Jurkat, Clone E6-1 (cell line): ENCODE results near the gene PLXNA4.

ENCODE experiments used
- DNase-seq: peaks from one replicate; pipeline ENCODE4 v3.0.0-alpha.2; 2011; ENCODE audit warnings: low read depth, low spot score
- H3K4me3 ChIP-seq: 2 replicates; pipeline ENCODE4 v1.5.1; 2011; ENCODE audit warnings: mild to moderate bottlenecking, low read length, control low read depth, moderate library complexity

Gene PLXNA4

GRCh38 chr7:132518102-132518838, 58.0 kb downstream of the PLXNA4 start:
- no peak overlapping the region for H3K4me3 ChIP-seq
- peak; percentile 40 for DNase-seq

GRCh38 chr7:132516042-132516840, 60.0 kb downstream of the PLXNA4 start:
- no peak for DNase-seq
- no peak overlapping the region for H3K4me3 ChIP-seq

DNA sequence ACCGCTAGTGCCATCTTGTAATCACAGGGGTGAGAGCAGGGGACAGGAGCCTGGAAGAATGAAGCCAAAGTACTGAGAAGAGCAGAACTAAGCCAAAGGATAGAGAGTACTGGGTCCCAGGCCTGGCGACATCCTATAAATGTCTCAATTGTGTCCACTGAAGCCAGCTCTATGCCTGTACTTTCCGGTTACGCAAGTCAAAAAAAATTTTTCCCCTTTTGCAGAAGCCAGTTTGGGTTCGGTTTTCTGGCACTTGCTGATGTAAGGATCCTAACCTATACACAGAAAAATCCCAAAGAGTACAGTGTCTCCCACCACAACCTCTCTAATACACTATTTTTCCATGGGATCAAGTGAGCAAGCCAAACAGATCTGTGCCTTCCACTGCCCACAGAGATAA, 61.1 kb downstream of the PLXNA4 start:
- no peak overlapping the region for H3K4me3 ChIP-seq
- DNase-seq = no peak

GRCh38 chr7:132514430-132514829, 61.8 kb downstream of the PLXNA4 start:
- DNase-seq = no peak
- no peak overlapping the region for H3K4me3 ChIP-seq

DNA sequence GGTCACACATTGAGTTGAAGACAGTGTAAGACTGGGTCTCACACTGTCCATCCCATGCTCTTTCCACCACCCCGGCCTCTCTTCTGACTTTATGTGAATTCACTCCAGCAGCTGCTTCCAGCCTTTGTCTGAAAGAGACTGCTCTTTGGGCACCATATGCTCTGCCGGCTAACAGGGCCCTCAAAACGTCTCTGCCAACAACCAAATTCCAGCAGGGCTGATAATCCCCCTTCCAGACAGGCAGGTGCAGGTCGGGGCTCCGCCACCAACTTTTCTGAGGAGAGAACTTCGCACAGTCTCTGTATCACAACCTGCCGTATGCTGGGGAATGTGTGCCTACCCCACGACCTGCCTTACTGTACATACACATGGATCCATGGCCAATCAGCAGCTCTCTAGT, 64.3 kb downstream of the PLXNA4 start:
- no peak for DNase-seq
- no peak overlapping the region for H3K4me3 ChIP-seq

DNA sequence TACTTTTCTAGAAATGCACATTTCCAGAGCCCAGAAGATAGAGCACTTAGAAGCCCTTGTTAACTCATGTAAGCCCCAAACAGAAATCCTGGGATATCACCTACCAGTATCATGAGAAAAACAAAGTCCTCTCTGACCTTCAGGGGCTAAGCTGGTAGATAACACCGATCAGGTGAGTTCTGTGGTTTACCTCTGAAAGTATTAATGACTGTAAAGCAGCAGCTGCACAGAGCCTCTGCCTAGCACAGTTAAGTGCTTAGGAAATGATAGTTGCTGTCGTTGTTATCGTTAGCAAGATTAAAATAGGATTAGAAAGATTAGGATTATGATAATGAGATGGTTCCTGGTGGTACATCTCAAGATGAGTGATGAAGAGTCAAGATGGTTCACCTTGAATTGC, 64.9 kb downstream of the PLXNA4 start:
- no peak for DNase-seq
- H3K4me3 ChIP-seq = no peak overlapping the region

- no peak overlapping the region for H3K4me3 ChIP-seq
- no peak for DNase-seq
Measured at GRCh38 chr7:132509643-132510042, 66.6 kb downstream of the PLXNA4 start.

DNA sequence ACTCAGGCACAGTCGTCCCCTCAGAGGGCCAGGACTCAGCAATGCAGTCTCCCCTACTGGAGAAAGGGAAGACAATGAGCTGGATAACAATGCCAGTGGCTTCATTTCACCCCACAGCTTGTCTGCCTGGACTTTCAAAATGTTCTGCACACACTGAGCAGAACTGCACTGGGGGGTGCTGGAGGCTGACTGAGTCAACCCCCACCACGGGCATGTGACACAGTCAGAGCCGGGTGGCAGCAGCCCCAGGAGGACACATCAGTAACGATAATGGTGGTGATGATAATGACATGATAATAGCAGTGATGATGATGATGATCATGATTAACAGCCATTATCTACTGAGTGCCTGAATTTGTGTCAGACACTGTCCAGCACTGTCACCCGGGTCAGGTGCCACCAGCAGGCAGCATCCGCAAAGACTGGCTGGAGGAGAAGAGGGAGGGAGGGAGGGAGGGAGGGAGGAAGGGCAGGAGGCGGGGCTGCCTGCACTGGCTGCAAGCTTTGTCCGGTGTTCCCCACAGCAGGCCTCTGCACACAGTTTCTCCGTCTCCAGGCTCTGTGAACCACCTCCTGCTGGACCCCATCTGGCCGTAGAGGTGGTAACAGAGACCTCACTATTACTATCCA, 67.4 kb downstream of the PLXNA4 start:
- no peak for DNase-seq

DNA sequence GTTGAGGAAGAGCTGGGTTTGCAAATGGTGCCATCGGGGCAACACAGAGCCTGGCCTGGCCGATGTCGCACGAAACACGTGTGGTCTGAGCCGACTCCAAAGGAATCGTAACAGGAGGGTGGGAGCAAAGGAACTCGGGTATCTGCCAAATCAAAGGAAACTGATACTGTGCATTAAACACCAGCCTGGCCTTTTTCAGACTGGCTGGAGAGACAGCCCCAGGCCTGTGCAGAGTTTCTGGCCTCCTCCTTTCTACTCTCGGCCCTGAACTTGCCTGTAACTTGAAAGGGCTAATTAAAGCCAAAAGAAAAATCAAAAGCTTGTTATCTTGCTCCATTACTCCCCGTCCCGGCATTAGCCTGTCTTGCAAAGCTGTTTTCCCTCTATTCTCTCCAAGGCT, 71.4 kb downstream of the PLXNA4 start:
- DNase-seq = no peak
- H3K4me3 ChIP-seq = no peak overlapping the region

More for the DNA sequence above, 67.4 kb downstream of the PLXNA4 start:
- H3K4me3 ChIP-seq = no peak overlapping the region

DNA sequence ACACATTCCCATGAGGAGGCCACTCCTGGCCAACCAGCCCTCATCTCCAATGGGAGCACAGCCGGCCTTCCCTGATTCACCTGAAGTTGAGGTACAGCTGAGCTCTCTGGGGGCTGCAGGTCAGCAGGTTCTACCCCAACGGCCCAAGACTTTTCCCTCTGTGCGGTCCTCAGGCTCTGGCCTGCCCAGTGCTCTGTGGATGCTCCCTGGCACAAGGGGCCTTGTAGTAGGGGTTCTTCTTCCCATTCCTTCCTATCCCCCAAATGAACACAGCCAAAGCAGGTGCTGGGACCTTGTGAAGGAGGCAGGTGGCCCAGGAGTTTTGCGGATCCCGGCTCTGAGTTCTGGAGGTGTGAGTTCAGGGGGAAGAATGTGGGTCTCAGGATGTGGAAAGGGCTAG, 72.2 kb downstream of the PLXNA4 start:
- H3K4me3 ChIP-seq = no peak overlapping the region
- DNase-seq = no peak

DNA sequence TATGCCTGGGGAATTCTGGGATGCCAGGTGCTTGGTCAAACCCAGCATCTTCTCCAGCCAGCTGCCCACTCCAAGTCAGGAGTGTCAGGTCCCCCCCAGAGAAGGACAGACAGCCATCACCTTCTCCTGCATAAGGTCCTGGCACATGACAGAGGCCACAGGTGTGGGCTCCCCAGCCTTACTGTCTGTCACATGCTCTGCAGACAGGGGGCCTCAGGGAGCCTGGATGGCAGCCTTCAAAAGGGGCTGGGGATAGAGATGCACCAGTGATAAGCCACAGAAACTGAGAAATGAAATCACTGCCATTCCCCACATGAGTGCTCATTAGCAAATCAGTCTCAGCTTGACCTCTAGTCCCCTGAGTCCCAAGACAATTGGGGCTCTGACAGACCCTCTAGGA, 72.9 kb downstream of the PLXNA4 start:
- no peak for DNase-seq
- no peak overlapping the region for H3K4me3 ChIP-seq

- H3K4me3 ChIP-seq = no peak overlapping the region
- no peak for DNase-seq
Measured at GRCh38 chr7:132501956-132502355, 74.3 kb downstream of the PLXNA4 start.

DNA sequence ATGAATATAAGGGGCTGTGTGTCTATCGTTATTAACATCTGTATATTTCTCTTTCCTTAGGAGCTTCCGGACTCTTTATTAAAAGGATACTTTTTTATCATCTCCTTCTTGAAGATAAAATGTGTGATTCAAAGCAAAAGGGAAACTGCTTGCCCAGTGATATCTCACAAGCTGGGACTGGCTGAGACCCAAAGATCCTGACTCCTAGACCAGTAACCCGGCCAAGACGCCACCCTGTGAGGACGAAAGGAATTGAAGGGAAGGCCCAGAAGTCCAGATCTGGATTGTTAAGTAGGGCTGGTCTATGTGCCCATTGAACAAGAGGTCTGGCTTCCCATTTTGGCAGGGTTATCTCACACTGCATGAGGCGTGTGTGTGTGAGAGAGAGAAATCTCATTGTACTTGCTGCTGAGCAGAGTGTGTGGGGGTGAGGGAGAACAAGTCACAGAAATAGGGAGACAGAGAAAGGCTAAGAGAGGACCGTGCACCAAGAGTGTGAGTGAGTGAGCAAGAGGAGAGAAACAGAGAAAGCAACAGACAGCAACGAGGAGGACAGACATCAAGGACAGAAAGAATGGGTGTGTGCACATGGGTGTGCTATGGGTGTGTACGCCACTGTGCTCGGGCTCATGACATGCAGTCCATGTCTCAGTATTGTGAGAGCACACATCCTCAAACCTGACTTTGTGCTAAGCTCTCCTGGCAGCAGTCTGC, 75.4 kb downstream of the PLXNA4 start:
- no peak for DNase-seq

GRCh38 chr7:132499487-132499886, 76.8 kb downstream of the PLXNA4 start:
- DNase-seq = no peak
- H3K4me3 ChIP-seq = no peak overlapping the region

More for the DNA sequence above, 75.4 kb downstream of the PLXNA4 start:
- H3K4me3 ChIP-seq = no peak overlapping the region

DNA sequence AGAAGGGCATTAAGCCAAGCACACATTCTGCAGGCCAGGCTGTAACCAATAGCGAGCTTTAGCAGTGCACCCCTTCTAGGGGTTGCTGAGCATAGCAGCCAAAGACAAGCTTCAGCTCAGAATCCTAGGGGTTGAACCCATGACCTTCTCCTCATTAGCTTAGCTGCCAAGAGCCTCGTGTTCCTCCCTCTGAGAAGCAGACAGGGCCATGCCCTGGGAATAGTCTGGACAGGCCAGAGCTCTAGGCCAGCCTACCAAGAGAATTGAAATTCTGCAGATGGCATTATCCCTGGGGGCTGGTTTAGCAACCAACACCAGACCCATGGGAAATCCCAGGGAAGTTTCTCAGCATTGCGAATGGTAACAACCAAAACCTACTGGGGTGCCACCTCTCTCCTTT, 77.2 kb downstream of the PLXNA4 start:
- DNase-seq = no peak
- no peak overlapping the region for H3K4me3 ChIP-seq

GRCh38 chr7:132498319-132498718, 78.0 kb downstream of the PLXNA4 start:
- no peak overlapping the region for H3K4me3 ChIP-seq

GRCh38 chr7:132497098-132497497, 79.2 kb downstream of the PLXNA4 start:
- no peak overlapping the region for H3K4me3 ChIP-seq
- no peak for DNase-seq

More at GRCh38 chr7:132498319-132498718, 78.0 kb downstream of the PLXNA4 start:
- no peak for DNase-seq

DNA sequence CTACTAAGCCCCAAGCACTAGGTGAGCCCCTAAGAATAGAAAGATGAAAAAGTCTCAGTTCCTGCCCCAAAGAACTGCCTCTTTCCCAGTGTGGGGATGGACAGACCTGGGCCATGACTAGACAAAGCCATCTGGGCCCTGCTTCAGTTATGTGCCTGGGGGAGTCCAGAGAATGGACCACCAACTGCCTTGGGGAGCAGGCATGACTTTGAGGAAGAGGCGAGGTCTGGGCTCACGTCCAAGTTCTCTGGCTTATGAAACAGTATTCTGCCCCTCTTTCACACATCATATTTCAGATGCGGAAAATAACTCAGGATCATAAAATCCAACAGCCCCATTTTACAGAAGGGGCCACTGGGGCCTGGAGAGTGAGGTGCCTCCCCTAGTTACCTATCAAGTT, 80.3 kb downstream of the PLXNA4 start:
- no peak overlapping the region for H3K4me3 ChIP-seq
- no peak for DNase-seq

GRCh38 chr7:132494474-132494873, 81.8 kb downstream of the PLXNA4 start:
- no peak for DNase-seq
- no peak overlapping the region for H3K4me3 ChIP-seq
